ENCODE data around the gene SLC39A13.

The SLC39A13 gene

DNA sequence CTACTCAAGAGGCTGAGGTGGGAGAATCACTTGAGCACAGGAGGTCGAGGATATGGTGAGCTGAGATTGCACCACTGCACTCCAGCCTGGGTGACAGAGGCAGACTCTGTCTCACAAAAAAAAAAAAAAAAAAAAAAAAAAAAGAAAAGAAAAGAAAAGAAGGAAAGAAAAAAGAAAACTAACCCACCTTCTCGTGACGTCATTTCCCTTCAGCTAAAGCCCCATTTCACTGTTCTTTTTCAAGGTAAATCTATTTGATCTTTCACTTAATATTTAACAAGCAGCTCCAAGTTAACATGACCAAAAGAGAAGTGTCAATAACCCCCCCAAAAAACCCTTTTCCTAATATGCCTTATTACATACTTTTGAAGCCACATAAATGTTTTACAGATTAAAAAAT, 35.4 kb downstream of the SLC39A13 start:
- no peak overlapping the region for H3K4me3 ChIP-seq (ENCODE audit: low read depth, low read length)
- no peak for DNase-seq (ENCODE audit: low read depth)
- TF ChIP-seq CTCF (IDR thresholded peaks at IDR 0.05; ENCODE audit: insufficient read depth, low read depth, low read length, missing control alignments): no peak

GRCh38 chr11:47445840-47446239, 37.5 kb downstream of the SLC39A13 start:
- no peak overlapping the region for H3K4me3 ChIP-seq (ENCODE audit: low read depth, low read length)
- TF ChIP-seq CTCF (IDR thresholded peaks at IDR 0.05; ENCODE audit: insufficient read depth, low read depth, low read length, missing control alignments): no peak
- no peak for DNase-seq (ENCODE audit: low read depth)

DNA sequence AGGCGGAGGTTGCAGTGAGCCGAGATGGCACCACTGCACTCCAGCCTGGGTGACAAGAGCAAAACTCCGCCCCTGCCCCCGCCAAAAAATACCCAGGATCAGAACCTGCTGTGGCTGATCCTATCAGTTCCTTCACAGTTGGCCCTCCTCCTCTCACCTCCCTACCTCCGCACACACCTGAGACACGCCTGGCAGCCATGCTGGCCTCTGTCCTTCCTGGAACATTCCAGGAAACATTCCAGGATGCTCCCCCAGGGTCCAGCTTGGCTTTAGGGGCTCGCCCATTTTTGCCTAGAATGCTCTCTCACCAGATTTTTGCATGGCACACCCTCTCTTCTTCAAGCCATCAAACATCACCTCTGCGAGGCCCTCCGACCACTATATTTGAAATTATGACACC, 38.4 kb downstream of the SLC39A13 start:
- no peak for DNase-seq (ENCODE audit: low read depth)
- TF ChIP-seq CTCF (IDR thresholded peaks at IDR 0.05; ENCODE audit: insufficient read depth, low read depth, low read length, missing control alignments): no peak
- no peak overlapping the region for H3K4me3 ChIP-seq (ENCODE audit: low read depth, low read length)

GRCh38 chr11:47447906-47448305, 39.5 kb downstream of the SLC39A13 start:
- DNase-seq (ENCODE audit: low read depth): no peak
- TF ChIP-seq CTCF (IDR thresholded peaks at IDR 0.05; ENCODE audit: insufficient read depth, low read depth, low read length, missing control alignments): no peak
- no peak overlapping the region for H3K4me3 ChIP-seq (ENCODE audit: low read depth, low read length)

DNA sequence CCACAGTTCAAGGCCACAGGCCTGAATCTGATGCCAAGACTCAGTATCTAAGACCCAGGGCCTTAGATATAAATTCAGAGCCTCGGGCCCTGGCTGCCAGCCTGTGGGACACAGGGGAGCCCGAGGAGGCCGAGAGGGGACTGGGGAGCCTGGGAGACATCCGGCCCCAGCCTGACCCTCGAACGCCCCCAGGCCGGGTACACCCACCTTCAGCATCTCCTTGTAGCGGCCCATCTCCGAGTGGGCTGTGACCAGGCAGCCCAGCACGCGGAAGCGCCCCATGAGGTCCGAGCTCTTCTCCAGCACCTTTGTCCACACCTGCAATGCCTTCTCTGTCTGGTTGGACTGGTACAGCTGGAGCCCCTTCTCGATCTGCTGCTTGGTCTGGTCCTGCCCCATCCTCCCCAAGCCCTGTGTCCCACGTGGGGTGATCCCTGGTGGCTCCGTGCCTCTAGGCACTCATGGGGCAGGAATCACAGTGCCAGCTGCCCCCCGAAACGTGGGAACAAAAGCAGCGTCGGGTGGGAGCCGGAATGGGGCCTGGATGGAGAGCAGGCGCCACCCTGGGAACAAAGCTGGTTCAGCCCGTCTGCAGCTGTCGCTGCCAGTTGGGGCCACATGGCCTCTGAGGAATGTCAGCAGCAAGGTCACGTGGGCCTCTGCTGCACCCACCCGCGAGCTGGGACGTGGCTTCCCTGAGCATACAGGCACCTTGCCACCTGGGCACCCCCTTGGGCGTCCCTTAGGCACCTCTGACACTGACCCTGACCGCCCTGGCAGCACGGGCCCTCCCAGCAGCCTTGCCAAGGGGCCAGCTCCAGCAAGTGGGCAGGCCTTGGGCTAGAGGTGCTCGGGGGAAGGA, 40.4 kb downstream of the SLC39A13 start, which contains the start of gene RAPSN:
RAPSN (minus strand) TSS at position 571 of the 862 bp plus-strand sequence; CDS start at position 399, 172 bp downstream.
- H3K4me3 ChIP-seq (ENCODE audit: low read depth, low read length): no peak within 1 kb of the TSS
- no peak for TF ChIP-seq CTCF (IDR thresholded peaks at IDR 0.05; ENCODE audit: insufficient read depth, low read depth, low read length, missing control alignments)
- DNase-seq (ENCODE audit: low read depth): no peak

DNA sequence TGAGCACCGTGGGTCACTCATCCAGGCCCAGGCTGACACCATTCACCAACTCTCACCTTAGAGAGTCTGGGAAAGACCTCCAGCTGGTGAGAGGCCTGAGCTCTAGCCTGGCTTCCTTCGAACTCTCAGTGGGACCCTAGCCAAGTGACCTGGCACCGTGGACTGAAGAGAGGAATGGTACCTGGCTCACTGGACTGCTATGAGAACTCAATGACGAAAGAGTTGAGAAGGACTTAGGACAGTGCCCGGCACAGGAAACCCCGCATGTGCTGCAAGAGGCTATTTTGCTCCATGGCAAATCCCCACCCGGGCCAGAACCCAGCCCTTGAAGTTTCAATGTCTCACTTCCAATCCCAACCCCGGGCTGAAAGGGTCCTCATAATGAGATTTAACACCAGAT, 41.2 kb downstream of the SLC39A13 start:
- DNase-seq (ENCODE audit: low read depth): no peak
- no peak for TF ChIP-seq CTCF (IDR thresholded peaks at IDR 0.05; ENCODE audit: insufficient read depth, low read depth, low read length, missing control alignments)
- no peak overlapping the region for H3K4me3 ChIP-seq (ENCODE audit: low read depth, low read length)

- DNase-seq (ENCODE audit: low read depth): no peak
- no peak for TF ChIP-seq CTCF (IDR thresholded peaks at IDR 0.05; ENCODE audit: insufficient read depth, low read depth, low read length, missing control alignments)
- no peak overlapping the region for H3K4me3 ChIP-seq (ENCODE audit: low read depth, low read length)
Observed at GRCh38 chr11:47451436-47451835, 43.0 kb downstream of the SLC39A13 start.

Data from GM12865 (cell line).